ENCODE measurements around the gene SPATS2L.
A peak's percentile ranks its signal among the peaks of the same experiment; 100 is the strongest.

SPATS2L gene

GRCh38 chr2:200479692-200480265, 173.3 kb downstream of the SPATS2L start:
- Histone ChIP-seq H3K27me3 (replicated peaks; ENCODE audit: control insufficient read depth, insufficient read depth, low read length) (no peaks in the 10 kb centered on the region), H3K4me3 (replicated peaks; ENCODE audit: low read depth, low read length) (no peak overlapping the region), H3K36me3 (ENCODE audit: control insufficient read depth, insufficient read depth, low read length) (no peaks in the 10 kb centered on the region)
- DNase-seq (ENCODE audit: extremely low read depth, insufficient read length): no peak
- no peak for TF ChIP-seq CTCF (IDR thresholded peaks at IDR 0.05; ENCODE audit: insufficient read depth, low read length, poor library complexity, severe bottlenecking)

GRCh38 chr2:200482194-200482593, 175.7 kb downstream of the SPATS2L start:
- TF ChIP-seq CTCF (IDR thresholded peaks at IDR 0.05; ENCODE audit: insufficient read depth, low read length, poor library complexity, severe bottlenecking): no peak
- H3K36me3 ChIP-seq (ENCODE audit: control insufficient read depth, insufficient read depth, low read length): no peaks in the 10 kb centered on the region
- no peaks in the 10 kb centered on the region for H3K27me3 ChIP-seq (replicated peaks; ENCODE audit: control insufficient read depth, insufficient read depth, low read length)
- DNase-seq (ENCODE audit: extremely low read depth, insufficient read length): no peak
- no peak overlapping the region for H3K4me3 ChIP-seq (replicated peaks; ENCODE audit: low read depth, low read length)

DNA sequence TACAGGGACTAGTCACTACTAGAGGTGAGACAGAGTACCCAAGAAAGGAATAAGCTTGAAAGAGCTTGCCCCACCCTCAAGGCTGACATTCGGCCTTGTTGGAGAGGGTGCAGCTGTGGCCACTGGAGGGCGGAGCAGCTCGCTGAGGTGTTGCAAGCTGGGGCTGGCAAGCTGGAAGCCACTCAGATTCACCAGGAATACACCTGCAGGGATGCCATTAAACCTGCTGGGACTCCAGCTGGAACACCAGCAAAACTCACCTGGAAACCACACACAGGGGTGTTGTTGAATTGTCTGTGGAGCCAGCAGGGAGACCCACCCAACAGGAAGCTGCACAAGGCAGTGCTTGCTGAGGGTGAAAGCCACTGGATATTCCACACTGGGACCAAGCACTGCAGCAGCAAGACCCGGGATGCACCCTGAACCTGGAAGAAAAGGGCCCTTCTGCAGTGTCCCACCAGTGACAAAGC, 177.3 kb downstream of the SPATS2L start:
- Histone ChIP-seq H3K36me3 (ENCODE audit: control insufficient read depth, insufficient read depth, low read length) (no peaks in the 10 kb centered on the region), H3K27me3 (replicated peaks; ENCODE audit: control insufficient read depth, insufficient read depth, low read length) (no peaks in the 10 kb centered on the region), H3K4me3 (replicated peaks; ENCODE audit: low read depth, low read length) (no peak overlapping the region)
- peak; percentile 79 for TF ChIP-seq CTCF (IDR thresholded peaks at IDR 0.05; ENCODE audit: insufficient read depth, low read length, poor library complexity, severe bottlenecking)
- DNase-seq (ENCODE audit: extremely low read depth, insufficient read length): no peak

DNA sequence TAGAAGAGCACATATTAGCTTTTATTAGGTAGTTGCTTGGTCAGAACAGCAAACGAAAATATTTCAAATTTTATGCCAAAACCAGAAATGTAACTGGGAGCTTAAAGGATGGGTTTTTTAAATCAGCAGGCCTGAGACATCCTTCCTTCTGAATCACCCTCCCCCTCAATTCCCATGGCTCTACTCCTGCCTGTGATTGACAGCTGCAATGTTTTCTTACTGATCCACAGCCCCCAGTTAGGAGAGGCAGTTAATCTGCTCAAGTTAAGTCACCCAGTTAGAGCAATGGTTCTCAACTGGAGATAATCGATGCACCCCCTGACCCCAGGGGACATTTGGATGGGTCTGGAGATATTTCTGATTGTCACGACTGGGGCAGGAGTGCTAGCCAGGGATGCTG, 178.4 kb downstream of the SPATS2L start:
- H3K4me3 ChIP-seq (replicated peaks; ENCODE audit: low read depth, low read length): no peak overlapping the region
- TF ChIP-seq CTCF (IDR thresholded peaks at IDR 0.05; ENCODE audit: insufficient read depth, low read length, poor library complexity, severe bottlenecking): no peak
- no peaks in the 10 kb centered on the region for H3K27me3 ChIP-seq (replicated peaks; ENCODE audit: control insufficient read depth, insufficient read depth, low read length)
- DNase-seq (ENCODE audit: extremely low read depth, insufficient read length): no peak
- peaks cover 1% of the 10 kb centered on the region; the same call in 1 of the 2 replicates for H3K36me3 ChIP-seq (ENCODE audit: control insufficient read depth, insufficient read depth, low read length)

DNA sequence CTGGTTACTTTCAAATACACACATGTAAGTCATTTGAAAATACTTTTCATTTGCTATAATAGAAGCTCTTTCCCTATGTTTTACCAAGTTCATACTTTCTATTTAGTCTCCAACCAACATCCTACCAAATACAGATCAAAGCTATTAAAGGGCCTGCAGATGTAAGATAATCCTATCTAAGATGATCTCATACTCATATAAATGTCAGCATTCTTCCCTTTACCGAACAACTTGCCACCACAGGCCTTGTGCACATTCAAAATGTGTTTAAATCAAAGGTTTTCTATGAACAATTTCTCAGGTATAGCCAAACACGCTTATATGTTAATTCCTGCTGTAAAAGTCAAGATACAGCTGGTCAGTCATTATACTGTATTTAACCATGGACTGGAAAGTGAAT, 180.0 kb downstream of the SPATS2L start:
- H3K27me3 ChIP-seq (replicated peaks; ENCODE audit: control insufficient read depth, insufficient read depth, low read length): no peaks in the 10 kb centered on the region
- no peak for TF ChIP-seq CTCF (IDR thresholded peaks at IDR 0.05; ENCODE audit: insufficient read depth, low read length, poor library complexity, severe bottlenecking)
- peaks cover 5% of the 10 kb centered on the region for H3K36me3 ChIP-seq (ENCODE audit: control insufficient read depth, insufficient read depth, low read length)
- DNase-seq (ENCODE audit: extremely low read depth, insufficient read length): no peak
- no peak overlapping the region for H3K4me3 ChIP-seq (replicated peaks; ENCODE audit: low read depth, low read length)

DNA sequence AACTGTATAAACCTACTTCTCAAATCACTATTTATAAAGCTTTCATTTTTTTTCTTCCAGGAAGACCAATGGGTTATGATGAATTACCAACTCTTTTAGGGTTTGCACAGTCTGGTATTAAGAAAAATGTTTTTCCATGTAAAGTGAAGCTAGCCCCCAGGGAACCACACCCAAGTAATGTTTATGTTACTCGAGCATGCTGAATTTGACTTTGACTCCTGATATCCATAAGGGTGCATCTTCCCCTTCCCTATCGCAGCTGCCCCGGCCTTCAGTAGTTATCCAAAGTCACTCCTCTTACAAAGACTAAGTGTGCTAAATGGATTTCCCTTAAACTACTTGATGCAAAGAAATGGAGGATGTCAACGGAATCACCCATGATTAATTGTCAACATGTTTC, 181.7 kb downstream of the SPATS2L start:
- Histone ChIP-seq H3K36me3 (ENCODE audit: control insufficient read depth, insufficient read depth, low read length) (peaks cover 7% of the 10 kb centered on the region), H3K4me3 (replicated peaks; ENCODE audit: low read depth, low read length) (no peak overlapping the region), H3K27me3 (replicated peaks; ENCODE audit: control insufficient read depth, insufficient read depth, low read length) (no peaks in the 10 kb centered on the region)
- no peak for DNase-seq (ENCODE audit: extremely low read depth, insufficient read length)
- TF ChIP-seq CTCF (IDR thresholded peaks at IDR 0.05; ENCODE audit: insufficient read depth, low read length, poor library complexity, severe bottlenecking): no peak

Data from GM06990 (cell line).